Measurements from ENCODE around the gene PRKACG. TPM values are rescaled to one million over a fixed set of nuclear protein-coding genes. Genes with fewer than 3 reads are reported as not detected.
A peak's percentile ranks its signal among the peaks of the same experiment; 100 is the strongest.

Gene PRKACG
- total RNA-seq, 2 experiments from 2014 or later, result not detected

- H3K4me1 Mint-ChIP-seq (ENCODE audit: low read depth), result peaks cover 23% of the 10 kb centered on the region
- no peak overlapping the region for H3K27ac Mint-ChIP-seq
- peaks cover 7% of the 10 kb centered on the region for H3K36me3 Mint-ChIP-seq
- no peak overlapping the region for H3K4me3 Mint-ChIP-seq
- POLR2A ChIA-PET, result no interaction called here
- CTCF ChIA-PET, result no interaction called here
- H3K9me3 Mint-ChIP-seq, result no peaks in the 10 kb centered on the region
- intact Hi-C loops (cut with micrococcal nuclease), result loop anchor here (5.0 kb wide), 1 partner anchor 82 kb away; no protein-coding TSS in a partner anchor
- DNase-seq, result no peak
- H3K27me3 Mint-ChIP-seq, result no peaks in the 10 kb centered on the region
Observed at GRCh38 chr9:69040646-69041045, 26.7 kb upstream of the PRKACG start.

- peak overlapping the region; percentile 92 for H3K27ac Mint-ChIP-seq
- intact Hi-C loops (cut with micrococcal nuclease), result loop anchor here (5.0 kb wide), 1 partner anchor 511 kb away; no protein-coding TSS in a partner anchor
- CTCF ChIA-PET, result interaction anchor here (0.7 to 2.2 kb wide), 8 partner anchors 12 to 257 kb away, joined by 3 to 37 read pairs (median 7); a partner anchor contains a TSS
- H3K27me3 Mint-ChIP-seq, result no peaks in the 10 kb centered on the region
- no peaks in the 10 kb centered on the region for H3K9me3 Mint-ChIP-seq
- POLR2A ChIA-PET, result no interaction called here
- H3K36me3 Mint-ChIP-seq, result peaks cover 7% of the 10 kb centered on the region
- peak overlapping the region; percentile 97 for H3K4me3 Mint-ChIP-seq
- peaks cover 16% of the 10 kb centered on the region for H3K4me1 Mint-ChIP-seq (ENCODE audit: low read depth)
- no peak for DNase-seq
Observed at GRCh38 chr9:69036799-69037198, 22.9 kb upstream of the PRKACG start.

- peak; percentile 42 for DNase-seq
- intact Hi-C loops (cut with micrococcal nuclease), result loop anchor here (5.0 kb wide), 1 partner anchor 511 kb away; no protein-coding TSS in a partner anchor
- POLR2A ChIA-PET, result interaction anchor here (0.6 kb wide), 1 partner anchor 24 kb away, joined by 3 read pairs; no protein-coding TSS in a partner anchor
- CTCF ChIA-PET, result interaction anchor here (0.7 to 2.2 kb wide), 18 partner anchors 8 to 257 kb away, joined by 3 to 37 read pairs (median 4); a partner anchor contains a TSS
- H3K36me3 Mint-ChIP-seq, result peaks cover 7% of the 10 kb centered on the region
- peaks cover 16% of the 10 kb centered on the region for H3K4me1 Mint-ChIP-seq (ENCODE audit: low read depth)
- no peaks in the 10 kb centered on the region for H3K9me3 Mint-ChIP-seq
- H3K27me3 Mint-ChIP-seq, result no peaks in the 10 kb centered on the region
- peak overlapping the region; percentile 97 for H3K4me3 Mint-ChIP-seq
- peak overlapping the region; percentile 92 for H3K27ac Mint-ChIP-seq
Observed at GRCh38 chr9:69036309-69036708, 22.4 kb upstream of the PRKACG start.

- intact Hi-C loops (cut with micrococcal nuclease), result loop anchor here (1.0 to 5.0 kb wide), 3 partner anchors 145 to 512 kb away; no protein-coding TSS in a partner anchor
- CTCF ChIA-PET, result interaction anchor here (0.6 to 2.2 kb wide), 37 partner anchors 9 to 723 kb away, joined by 3 to 37 read pairs (median 3); a partner anchor contains a TSS
Observed at GRCh38 chr9:69035438-69036308, 21.8 kb upstream of the PRKACG start, which contains the start of gene FXN. Gene FXN (plus strand): TSS chr9:69035752. CDS start chr9:69035783, 31 bp downstream.

GRCh38 chr9:69034071-69034470 is 20.2 kb upstream of the PRKACG start:
- Mint-ChIP-seq H3K27ac (no peak overlapping the region), H3K27me3 (no peaks in the 10 kb centered on the region), H3K4me1 (ENCODE audit: low read depth) (peaks cover 31% of the 10 kb centered on the region), H3K9me3 (peaks cover 6% of the 10 kb centered on the region), H3K4me3 (no peak overlapping the region), H3K36me3 (peaks cover 2% of the 10 kb centered on the region)
- ChIA-PET CTCF (interaction anchor here (0.8 to 1.2 kb wide), 2 partner anchors 159 to 160 kb away, joined by 4 read pairs; no protein-coding TSS in a partner anchor), POLR2A (interaction anchor here (0.6 kb wide), 1 partner anchor 289 kb away, joined by 3 read pairs; no protein-coding TSS in a partner anchor)
- intact Hi-C loops (cut with micrococcal nuclease), result no loop called here
- DNase-seq, result no peak

More at GRCh38 chr9:69035438-69036308, 21.8 kb upstream of the PRKACG start, which contains the start of gene FXN:
- peak within 1 kb of the TSS; percentile 92 for H3K27ac Mint-ChIP-seq
- H3K9me3 Mint-ChIP-seq, result no peaks in the 10 kb centered on the region
- peaks cover 21% of the 10 kb centered on the region for H3K4me1 Mint-ChIP-seq (ENCODE audit: low read depth)
- POLR2A ChIA-PET, result interaction anchor here (0.6 to 1.2 kb wide), 2 partner anchors 24 to 145 kb away, joined by 3 read pairs; no protein-coding TSS in a partner anchor
- H3K27me3 Mint-ChIP-seq, result no peaks in the 10 kb centered on the region
- DNase-seq, result peak; percentile 89
- H3K36me3 Mint-ChIP-seq, result peaks cover 7% of the 10 kb centered on the region
- peak within 1 kb of the TSS; percentile 97 for H3K4me3 Mint-ChIP-seq

- ChIA-PET POLR2A (no interaction called here), CTCF (interaction anchor here (1.5 kb wide), 1 partner anchor 162 kb away, joined by 3 read pairs; no protein-coding TSS in a partner anchor)
- no peak for DNase-seq
- peaks cover 35% of the 10 kb centered on the region for H3K4me1 Mint-ChIP-seq (ENCODE audit: low read depth)
- H3K36me3 Mint-ChIP-seq, result peaks cover 2% of the 10 kb centered on the region
- H3K9me3 Mint-ChIP-seq, result peaks cover 6% of the 10 kb centered on the region
- H3K27me3 Mint-ChIP-seq, result no peaks in the 10 kb centered on the region
- no peak overlapping the region for H3K27ac Mint-ChIP-seq
- H3K4me3 Mint-ChIP-seq, result no peak overlapping the region
- intact Hi-C loops (cut with micrococcal nuclease), result no loop called here
Observed at GRCh38 chr9:69030851-69031645, 17.1 kb upstream of the PRKACG start.

GRCh38 chr9:69029535-69029934 is 15.6 kb upstream of the PRKACG start:
- DNase-seq, result no peak
- Mint-ChIP-seq H3K4me3 (no peak overlapping the region), H3K36me3 (no peaks in the 10 kb centered on the region), H3K9me3 (peaks cover 6% of the 10 kb centered on the region), H3K27ac (no peak overlapping the region), H3K4me1 (ENCODE audit: low read depth) (peaks cover 32% of the 10 kb centered on the region), H3K27me3 (no peaks in the 10 kb centered on the region)
- POLR2A ChIA-PET, result interaction anchor here (0.5 kb wide), 1 partner anchor 243 kb away, joined by 3 read pairs; no protein-coding TSS in a partner anchor
- intact Hi-C loops (cut with micrococcal nuclease), result loop anchor here (5.0 kb wide), 2 partner anchors 252 to 322 kb away; partner anchors contain the start of gene PIP5K1B
- CTCF ChIA-PET, result interaction anchor here (0.6 kb wide), 1 partner anchor 164 kb away, joined by 3 read pairs; no protein-coding TSS in a partner anchor

GRCh38 chr9:69028754-69029153 is 14.8 kb upstream of the PRKACG start:
- CTCF ChIA-PET, result interaction anchor here (0.6 to 1.7 kb wide), 6 partner anchors 20 to 446 kb away, joined by 3 to 6 read pairs (median 3); no protein-coding TSS in a partner anchor
- no peak overlapping the region for H3K4me3 Mint-ChIP-seq
- POLR2A ChIA-PET, result no interaction called here
- no peak overlapping the region for H3K27ac Mint-ChIP-seq
- H3K27me3 Mint-ChIP-seq, result no peaks in the 10 kb centered on the region
- H3K9me3 Mint-ChIP-seq, result peaks cover 6% of the 10 kb centered on the region
- peak; percentile 46 for DNase-seq
- intact Hi-C loops (cut with micrococcal nuclease), result loop anchor here (5.0 kb wide), 2 partner anchors 251 to 321 kb away; partner anchors contain the start of gene PIP5K1B
- no peaks in the 10 kb centered on the region for H3K36me3 Mint-ChIP-seq
- H3K4me1 Mint-ChIP-seq (ENCODE audit: low read depth), result peaks cover 32% of the 10 kb centered on the region

GRCh38 chr9:69027355-69028097 is 13.6 kb upstream of the PRKACG start:
- Mint-ChIP-seq H3K36me3 (no peaks in the 10 kb centered on the region), H3K27me3 (no peaks in the 10 kb centered on the region)
- POLR2A ChIA-PET, result no interaction called here

GRCh38 chr9:69023650-69024049 is 9.7 kb upstream of the PRKACG start:
- ChIA-PET POLR2A (no interaction called here), CTCF (interaction anchor here (1.9 kb wide), 1 partner anchor 440 kb away, joined by 6 read pairs; no protein-coding TSS in a partner anchor)
- Mint-ChIP-seq H3K9me3 (no peaks in the 10 kb centered on the region), H3K27me3 (no peaks in the 10 kb centered on the region), H3K4me3 (no peak overlapping the region), H3K4me1 (ENCODE audit: low read depth) (peaks cover 28% of the 10 kb centered on the region), H3K36me3 (no peaks in the 10 kb centered on the region), H3K27ac (no peak overlapping the region)
- intact Hi-C loops (cut with micrococcal nuclease), result no loop called here
- no peak for DNase-seq

More at GRCh38 chr9:69027355-69028097, 13.6 kb upstream of the PRKACG start:
- DNase-seq, result peak; percentile 39
- Mint-ChIP-seq H3K9me3 (peaks cover 6% of the 10 kb centered on the region), H3K4me1 (ENCODE audit: low read depth) (peaks cover 32% of the 10 kb centered on the region), H3K4me3 (no peak overlapping the region), H3K27ac (peak overlapping the region; percentile 40)
- intact Hi-C loops (cut with micrococcal nuclease), result loop anchor here (1.0 to 5.0 kb wide), 5 partner anchors 29 to 443 kb away; partner anchors contain the start of gene PIP5K1B
- CTCF ChIA-PET, result interaction anchor here (1.0 to 1.7 kb wide), 5 partner anchors 11 to 444 kb away, joined by 3 to 6 read pairs (median 3); no protein-coding TSS in a partner anchor
